Colonic mucosa (tissue), 4 donors: Measurements from ENCODE around the gene SLC35G6. TPM values are rescaled to one million over a fixed set of nuclear protein-coding genes. Genes with fewer than 3 reads are reported as not detected.

Experiments used
- DNase-seq: peaks from one replicate; pipeline ENCODE4 v3.0.0-alpha.2; 2020
- H3K27ac ChIP-seq: fragments of 200-600 bp; one replicate; pipeline ENCODE4 v1.8.0; 2021
- H3K27me3 ChIP-seq: fragments of 200-600 bp; one replicate; pipeline ENCODE4 v1.8.0; 2021
- H3K36me3 ChIP-seq: fragments of 200-600 bp; one replicate; pipeline ENCODE4 v1.8.0; 2021
- H3K4me1 ChIP-seq: fragments of 200-600 bp; one replicate; pipeline ENCODE4 v1.8.0; 2021; ENCODE audit warnings: mild to moderate bottlenecking
- H3K4me3 ChIP-seq: fragments of 200-600 bp; one replicate; pipeline ENCODE4 v1.8.0; 2021
- H3K9ac ChIP-seq, 2 donors: one replicate each; pipeline ENCODE4 v1.7.0; 2013; ENCODE audit warnings: control low read depth in 2 of 2, low read depth in 2 of 2, low read length in 2 of 2
- H3K9me3 ChIP-seq: fragments of 200-600 bp; one replicate; pipeline ENCODE4 v1.8.0; 2021
- intact Hi-C: fragments of 100-400 bp; cut with DNase I; formaldehyde crosslinking; loops from one replicate; pipeline ENCODE4 v1.14.1; 2022
- total RNA-seq, 2 donors: library from RNA; stranded (reverse); fragmentation: NEBNext Ultra II Directional in 1 of 2; extraction: Animal tissue kit (Norgen Biotek cat#: 25700) in 1 of 2; gene quantifications; one replicate each; pipeline ENCODE4 v1.2.1, GENCODE V29; 2021
- TF ChIP-seq, protein P1 (sequence below): fragments of 200-600 bp; IDR thresholded peaks from one replicate; pipeline ENCODE4 v1.8.0; 2022; ENCODE audit warnings: antibody characterized with exemption, mild to moderate bottlenecking
- donor health status: healthy.
- donor health status: DM: no; HTN: no; CAD: no.
- donor health status: DM: no; HTN: no; CAD: no.

Gene SLC35G6
- total RNA-seq, 2 donors from 2014 or later, result not detected

DNA sequence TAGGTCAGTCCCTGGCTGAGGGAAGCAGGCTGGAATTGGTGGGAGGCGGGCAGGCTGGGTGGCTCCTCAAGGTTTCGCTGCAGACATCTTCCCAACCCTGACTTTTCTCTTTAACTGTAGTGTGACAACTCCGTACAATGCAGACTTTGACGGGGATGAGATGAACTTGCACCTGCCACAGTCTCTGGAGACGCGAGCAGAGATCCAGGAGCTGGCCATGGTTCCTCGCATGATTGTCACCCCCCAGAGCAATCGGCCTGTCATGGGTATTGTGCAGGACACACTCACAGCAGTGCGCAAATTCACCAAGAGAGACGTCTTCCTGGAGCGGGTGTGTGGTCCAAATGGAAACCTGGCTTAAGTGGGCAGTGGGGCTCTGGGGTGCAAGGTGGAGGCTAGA lies 17.9 kb downstream of the SLC35G6 start:
- H3K4me1 ChIP-seq, result no peaks in the 10 kb centered on the region
- no peaks in the 10 kb centered on the region for H3K27me3 ChIP-seq
- H3K27ac ChIP-seq, result no peak overlapping the region
- no peak for DNase-seq
- peaks cover 61% of the 10 kb centered on the region for H3K36me3 ChIP-seq
- no peak overlapping the region for H3K4me3 ChIP-seq
- intact Hi-C loops, result no loop called here
- no peak overlapping the region for H3K9ac ChIP-seq
- no peaks in the 10 kb centered on the region for H3K9me3 ChIP-seq
- TF ChIP-seq, protein P1, sequence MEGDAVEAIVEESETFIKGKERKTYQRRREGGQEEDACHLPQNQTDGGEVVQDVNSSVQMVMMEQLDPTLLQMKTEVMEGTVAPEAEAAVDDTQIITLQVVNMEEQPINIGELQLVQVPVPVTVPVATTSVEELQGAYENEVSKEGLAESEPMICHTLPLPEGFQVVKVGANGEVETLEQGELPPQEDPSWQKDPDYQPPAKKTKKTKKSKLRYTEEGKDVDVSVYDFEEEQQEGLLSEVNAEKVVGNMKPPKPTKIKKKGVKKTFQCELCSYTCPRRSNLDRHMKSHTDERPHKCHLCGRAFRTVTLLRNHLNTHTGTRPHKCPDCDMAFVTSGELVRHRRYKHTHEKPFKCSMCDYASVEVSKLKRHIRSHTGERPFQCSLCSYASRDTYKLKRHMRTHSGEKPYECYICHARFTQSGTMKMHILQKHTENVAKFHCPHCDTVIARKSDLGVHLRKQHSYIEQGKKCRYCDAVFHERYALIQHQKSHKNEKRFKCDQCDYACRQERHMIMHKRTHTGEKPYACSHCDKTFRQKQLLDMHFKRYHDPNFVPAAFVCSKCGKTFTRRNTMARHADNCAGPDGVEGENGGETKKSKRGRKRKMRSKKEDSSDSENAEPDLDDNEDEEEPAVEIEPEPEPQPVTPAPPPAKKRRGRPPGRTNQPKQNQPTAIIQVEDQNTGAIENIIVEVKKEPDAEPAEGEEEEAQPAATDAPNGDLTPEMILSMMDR, result no peak

DNA sequence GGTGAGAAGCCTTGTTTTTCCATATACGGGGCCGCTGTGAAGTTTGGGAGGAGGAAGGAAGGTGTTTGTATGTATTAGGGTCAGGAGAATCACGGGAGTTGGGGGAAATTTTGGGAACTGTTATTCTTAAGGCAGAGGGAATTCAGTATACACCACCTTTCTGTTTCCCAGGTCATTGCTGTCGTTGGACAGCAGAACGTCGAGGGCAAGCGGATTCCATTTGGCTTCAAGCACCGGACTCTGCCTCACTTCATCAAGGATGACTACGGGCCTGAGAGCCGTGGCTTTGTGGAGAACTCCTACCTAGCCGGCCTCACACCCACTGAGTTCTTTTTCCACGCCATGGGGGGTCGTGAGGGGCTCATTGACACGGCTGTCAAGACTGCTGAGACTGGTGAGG lies 20.5 kb downstream of the SLC35G6 start:
- no peak for DNase-seq
- H3K27me3 ChIP-seq, result no peaks in the 10 kb centered on the region

DNA sequence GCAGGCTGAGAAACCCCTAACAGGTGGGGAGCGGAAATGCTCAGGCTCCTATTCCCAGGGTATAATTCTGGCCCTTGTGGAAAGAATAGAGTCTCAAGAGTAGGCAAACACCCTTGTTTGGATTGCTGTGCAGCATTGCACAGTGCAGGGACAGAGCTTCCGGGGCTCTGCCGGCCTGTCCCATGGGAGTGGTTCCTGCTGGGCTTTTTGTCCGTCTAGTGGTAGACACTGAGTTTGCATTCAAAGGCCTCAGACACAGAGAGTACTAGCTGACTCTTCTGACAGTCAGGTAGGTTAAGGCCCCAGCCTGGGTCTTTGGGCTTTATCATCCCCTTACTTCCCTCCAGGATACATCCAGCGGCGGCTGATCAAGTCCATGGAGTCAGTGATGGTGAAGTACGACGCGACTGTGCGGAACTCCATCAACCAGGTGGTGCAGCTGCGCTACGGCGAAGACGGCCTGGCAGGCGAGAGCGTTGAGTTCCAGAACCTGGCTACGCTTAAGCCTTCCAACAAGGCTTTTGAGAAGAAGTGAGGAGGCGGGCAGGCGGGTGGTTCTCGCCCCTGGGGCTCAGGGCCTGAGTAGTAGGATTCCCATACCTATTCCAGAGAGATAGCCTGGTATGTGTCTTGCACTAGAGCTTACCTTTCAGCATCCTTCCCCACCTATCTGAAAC lies 21.1 kb downstream of the SLC35G6 start:
- Histone ChIP-seq H3K9me3 (no peaks in the 10 kb centered on the region), H3K4me3 (no peak overlapping the region), H3K9ac (no peak overlapping the region), H3K36me3 (peaks cover 50% of the 10 kb centered on the region), H3K27me3 (no peaks in the 10 kb centered on the region), H3K4me1 (no peaks in the 10 kb centered on the region), H3K27ac (no peak overlapping the region)
- no peak for DNase-seq
- TF ChIP-seq, protein P1, result no peak
- intact Hi-C loops, result no loop called here

More for the DNA sequence above, 20.5 kb downstream of the SLC35G6 start:
- Histone ChIP-seq H3K9ac (no peak overlapping the region), H3K36me3 (peaks cover 55% of the 10 kb centered on the region), H3K4me1 (no peaks in the 10 kb centered on the region), H3K27ac (no peak overlapping the region), H3K4me3 (no peak overlapping the region), H3K9me3 (no peaks in the 10 kb centered on the region)
- TF ChIP-seq, protein P1, result no peak
- intact Hi-C loops, result no loop called here

DNA sequence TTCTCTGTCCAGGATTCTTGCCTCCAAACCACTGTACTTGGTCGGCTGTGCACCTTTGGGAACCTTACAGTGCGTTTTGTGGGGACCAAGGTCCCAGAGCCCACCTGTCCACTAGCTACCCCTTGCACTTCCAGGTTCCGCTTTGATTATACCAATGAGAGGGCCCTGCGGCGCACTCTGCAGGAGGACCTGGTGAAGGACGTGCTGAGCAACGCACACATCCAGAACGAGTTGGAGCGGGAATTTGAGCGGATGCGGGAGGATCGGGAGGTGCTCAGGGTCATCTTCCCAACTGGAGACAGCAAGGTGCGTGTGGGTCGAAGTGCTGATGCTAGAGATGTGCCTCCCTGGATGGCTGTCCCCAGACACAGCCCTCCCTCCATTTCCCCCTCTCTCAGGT lies 21.7 kb downstream of the SLC35G6 start:
- Histone ChIP-seq H3K9ac (no peak overlapping the region), H3K4me3 (no peak overlapping the region), H3K27me3 (no peaks in the 10 kb centered on the region), H3K36me3 (peaks cover 47% of the 10 kb centered on the region), H3K9me3 (no peaks in the 10 kb centered on the region), H3K4me1 (no peaks in the 10 kb centered on the region), H3K27ac (no peak overlapping the region)
- TF ChIP-seq, protein P1, result no peak
- DNase-seq, result no peak
- intact Hi-C loops, result no loop called here

DNA sequence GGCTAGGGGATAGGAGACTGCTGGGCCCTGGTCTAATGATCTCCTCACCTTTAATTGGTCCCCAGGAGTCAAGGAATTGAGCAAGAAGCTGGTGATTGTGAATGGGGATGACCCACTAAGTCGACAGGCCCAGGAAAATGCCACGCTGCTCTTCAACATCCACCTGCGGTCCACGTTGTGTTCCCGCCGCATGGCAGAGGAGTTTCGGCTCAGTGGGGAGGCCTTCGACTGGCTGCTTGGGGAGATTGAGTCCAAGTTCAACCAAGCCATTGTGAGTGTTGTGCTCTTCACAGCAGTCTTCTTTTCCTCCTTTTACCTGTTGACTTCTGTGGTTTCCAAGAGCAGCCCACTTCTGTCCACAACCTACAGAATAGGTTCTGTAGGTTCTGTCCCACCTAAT lies 22.3 kb downstream of the SLC35G6 start:
- no peak overlapping the region for H3K27ac ChIP-seq
- no peak overlapping the region for H3K9ac ChIP-seq
- no peak overlapping the region for H3K4me3 ChIP-seq
- TF ChIP-seq, protein P1, result no peak
- no peaks in the 10 kb centered on the region for H3K27me3 ChIP-seq
- intact Hi-C loops, result no loop called here
- no peaks in the 10 kb centered on the region for H3K4me1 ChIP-seq
- DNase-seq, result no peak
- H3K9me3 ChIP-seq, result no peaks in the 10 kb centered on the region
- H3K36me3 ChIP-seq, result peaks cover 47% of the 10 kb centered on the region
